ENCODE measurements around the gene TNFRSF1A.
A peak's percentile ranks its signal among the peaks of the same experiment; 100 is the strongest.

TNFRSF1A gene

DNA sequence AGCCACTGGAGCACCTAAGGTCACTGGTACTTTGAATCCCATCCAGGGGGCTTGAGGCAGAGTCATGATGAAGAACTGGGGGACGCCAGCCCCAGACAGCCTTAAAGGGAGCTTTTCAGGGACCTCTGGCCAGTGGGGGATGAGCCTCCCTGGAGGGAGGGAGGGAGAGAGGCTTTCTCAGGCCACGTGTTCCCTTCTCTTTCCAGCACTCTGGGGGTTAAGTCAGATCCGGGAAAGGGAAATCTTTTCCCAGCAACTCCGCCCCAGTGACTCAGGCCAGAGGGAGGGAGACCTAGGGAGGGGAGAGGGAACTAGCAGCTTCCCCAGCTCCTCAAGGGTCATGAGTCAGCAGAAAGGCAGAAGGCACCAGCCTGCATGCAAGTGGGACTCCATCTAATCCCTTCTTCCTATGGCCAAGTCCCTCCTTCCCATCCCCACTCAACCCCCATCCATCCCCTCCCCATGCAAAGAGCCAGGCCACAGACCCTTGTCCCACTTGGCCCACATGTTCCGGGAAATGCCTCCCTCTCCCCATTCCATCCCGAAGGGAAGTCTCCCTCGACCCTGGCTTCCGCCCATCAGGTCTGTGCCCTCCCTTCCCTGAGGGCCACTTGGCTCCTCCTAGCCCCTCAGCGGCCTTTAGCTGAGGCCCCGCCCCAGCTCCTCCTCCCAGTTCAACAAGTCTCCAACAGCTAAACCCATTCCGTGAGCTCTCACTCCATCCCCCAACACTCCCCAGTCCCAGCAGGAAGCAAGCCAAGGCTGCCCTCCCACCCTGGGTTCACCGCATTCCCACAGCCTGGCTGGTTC is 5.6 kb downstream of the TNFRSF1A start:
- TF ChIP-seq, protein P1, sequence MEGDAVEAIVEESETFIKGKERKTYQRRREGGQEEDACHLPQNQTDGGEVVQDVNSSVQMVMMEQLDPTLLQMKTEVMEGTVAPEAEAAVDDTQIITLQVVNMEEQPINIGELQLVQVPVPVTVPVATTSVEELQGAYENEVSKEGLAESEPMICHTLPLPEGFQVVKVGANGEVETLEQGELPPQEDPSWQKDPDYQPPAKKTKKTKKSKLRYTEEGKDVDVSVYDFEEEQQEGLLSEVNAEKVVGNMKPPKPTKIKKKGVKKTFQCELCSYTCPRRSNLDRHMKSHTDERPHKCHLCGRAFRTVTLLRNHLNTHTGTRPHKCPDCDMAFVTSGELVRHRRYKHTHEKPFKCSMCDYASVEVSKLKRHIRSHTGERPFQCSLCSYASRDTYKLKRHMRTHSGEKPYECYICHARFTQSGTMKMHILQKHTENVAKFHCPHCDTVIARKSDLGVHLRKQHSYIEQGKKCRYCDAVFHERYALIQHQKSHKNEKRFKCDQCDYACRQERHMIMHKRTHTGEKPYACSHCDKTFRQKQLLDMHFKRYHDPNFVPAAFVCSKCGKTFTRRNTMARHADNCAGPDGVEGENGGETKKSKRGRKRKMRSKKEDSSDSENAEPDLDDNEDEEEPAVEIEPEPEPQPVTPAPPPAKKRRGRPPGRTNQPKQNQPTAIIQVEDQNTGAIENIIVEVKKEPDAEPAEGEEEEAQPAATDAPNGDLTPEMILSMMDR (IDR thresholded peaks at IDR 0.05) = no peak
- Histone ChIP-seq H3K27ac (peak overlapping the region; percentile 94 to 98), H3K4me3 (peak overlapping the region; percentile 86)
- peak; percentile 98 for DNase-seq (ENCODE audit: low spot score)

DNA sequence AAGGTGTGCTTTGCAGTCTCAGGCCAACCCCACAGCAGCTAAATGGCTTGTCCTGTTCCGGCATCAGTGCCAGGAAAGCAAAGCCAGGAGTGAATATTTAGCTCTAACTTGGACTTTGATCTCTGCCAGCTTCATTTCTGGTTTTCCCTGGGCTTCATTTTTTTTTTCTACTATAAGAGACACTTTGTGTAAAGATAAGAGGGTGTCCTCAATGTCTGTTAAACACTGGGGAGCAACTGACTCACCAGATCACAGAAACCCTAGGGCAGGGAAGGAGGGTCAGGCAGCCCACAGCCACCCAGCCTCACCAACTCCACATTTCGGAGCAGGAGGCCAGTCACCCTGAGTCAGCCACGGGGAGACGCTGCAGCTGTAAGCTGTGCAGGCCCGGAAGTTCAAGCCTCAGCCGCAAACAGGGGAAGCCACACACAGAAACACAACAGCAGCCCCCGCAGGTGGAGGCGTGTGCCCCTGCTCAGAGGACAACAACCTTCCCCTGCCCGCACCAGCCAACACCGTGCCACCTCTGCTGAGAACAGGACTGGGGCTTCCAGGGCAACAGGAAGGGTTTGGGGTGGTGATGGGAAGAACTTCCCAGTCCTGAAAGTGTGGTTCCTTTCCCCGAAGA is 6.3 kb downstream of the TNFRSF1A start:
- peak overlapping the region; percentile 86 for H3K4me3 ChIP-seq
- DNase-seq (ENCODE audit: low spot score) = peak; percentile 91
- H3K27ac ChIP-seq = peak overlapping the region; percentile 94 to 98
- TF ChIP-seq, protein P1 (IDR thresholded peaks at IDR 0.05) = peak; percentile 28

DNA sequence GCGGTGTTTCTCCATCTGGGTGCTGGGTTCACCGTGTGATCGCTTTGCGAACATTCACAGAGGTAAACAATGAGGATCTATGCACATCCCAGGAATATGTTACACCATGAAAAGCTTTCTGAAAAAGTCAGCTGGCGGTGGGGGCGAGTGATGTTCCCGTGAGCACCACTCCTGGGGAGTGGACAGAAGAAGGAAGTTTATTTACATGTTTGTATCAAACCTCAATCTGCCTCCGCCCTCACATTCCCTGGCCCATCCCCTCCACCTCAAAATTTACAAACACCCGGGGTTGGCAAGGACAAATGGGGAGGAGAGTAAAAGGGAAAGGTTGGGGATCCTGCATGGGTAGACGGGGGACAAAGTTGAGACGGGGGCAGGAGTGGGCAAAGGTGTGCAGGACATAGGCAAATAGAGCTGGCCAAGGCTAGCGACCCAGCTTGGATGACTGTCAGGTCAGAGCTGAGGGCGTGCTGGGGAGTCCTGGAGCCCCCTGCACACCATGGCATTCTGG is 6.9 kb downstream of the TNFRSF1A start:
- no peak for DNase-seq (ENCODE audit: low spot score)
- peak overlapping the region; percentile 86 for H3K4me3 ChIP-seq
- peak overlapping the region; percentile 94 to 98 for H3K27ac ChIP-seq
- TF ChIP-seq, protein P1 (IDR thresholded peaks at IDR 0.05) = no peak

DNA sequence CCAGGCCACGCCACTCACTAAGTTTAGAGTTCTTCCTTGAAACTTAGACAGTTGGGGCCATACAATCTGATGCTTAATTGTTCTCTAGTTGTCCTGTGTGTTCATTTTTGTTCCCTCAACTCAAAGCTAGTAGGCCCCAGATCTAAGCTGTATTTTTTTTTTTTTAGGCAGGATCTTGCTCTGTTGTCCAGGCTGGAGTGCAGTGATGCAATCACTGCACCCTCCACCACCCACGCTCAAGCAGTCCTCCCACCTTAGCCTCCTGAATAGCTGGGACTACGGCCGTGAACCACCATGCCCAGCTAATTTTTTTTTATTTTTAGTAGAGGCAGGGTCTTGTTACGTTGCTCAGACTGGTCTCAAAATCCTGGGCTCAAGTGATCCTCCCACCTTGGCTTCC is 7.5 kb downstream of the TNFRSF1A start:
- Histone ChIP-seq H3K4me3 (peak overlapping the region; percentile 86), H3K27ac (peak overlapping the region; percentile 94 to 98)
- TF ChIP-seq, protein P1 (IDR thresholded peaks at IDR 0.05) = no peak
- no peak for DNase-seq (ENCODE audit: low spot score)

DNA sequence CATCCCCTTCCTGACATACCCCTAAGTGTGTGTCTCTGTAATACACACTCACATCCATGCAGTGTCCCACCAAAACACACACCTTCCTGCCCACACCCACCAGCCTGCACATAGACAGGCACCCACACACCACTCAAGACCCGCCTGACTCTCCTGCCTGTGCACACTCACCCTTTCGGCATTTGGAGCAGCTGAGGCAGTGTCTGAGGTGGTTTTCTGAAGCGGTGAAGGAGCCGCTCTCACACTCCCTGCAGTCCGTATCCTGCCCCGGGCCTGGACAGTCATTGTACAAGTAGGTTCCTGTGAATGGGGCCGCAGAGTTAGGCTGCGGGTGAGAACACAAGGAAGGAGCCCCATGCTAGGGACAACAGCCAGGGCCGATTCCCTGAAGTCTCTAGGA is 8.3 kb downstream of the TNFRSF1A start:
- TF ChIP-seq, protein P1 (IDR thresholded peaks at IDR 0.05) = no peak
- H3K27ac ChIP-seq = peak overlapping the region in 1 of 2 donors; percentile 98
- no peak for DNase-seq (ENCODE audit: low spot score)
- no peak overlapping the region for H3K4me3 ChIP-seq

DNA sequence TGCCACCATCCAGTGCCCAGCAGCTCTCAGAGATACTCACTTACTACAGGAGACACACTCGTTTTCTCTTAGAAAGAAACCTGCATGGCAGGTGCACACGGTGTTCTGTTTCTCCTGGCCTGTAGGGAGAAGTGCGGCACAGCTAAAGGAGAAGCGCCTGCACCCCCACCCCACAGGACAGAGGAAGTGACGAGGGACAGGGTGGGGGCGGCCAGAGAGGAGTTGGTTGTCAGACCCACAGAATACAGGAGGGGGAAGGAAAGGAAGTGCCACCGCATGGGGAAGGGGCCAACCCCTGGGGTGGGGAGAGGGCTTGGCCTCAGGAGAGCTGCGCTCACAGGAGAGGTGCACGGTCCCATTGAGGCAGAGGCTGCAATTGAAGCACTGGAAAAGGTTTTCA is 8.8 kb downstream of the TNFRSF1A start:
- TF ChIP-seq, protein P1 (IDR thresholded peaks at IDR 0.05) = no peak
- no peak for DNase-seq (ENCODE audit: low spot score)
- H3K27ac ChIP-seq = peak overlapping the region in 1 of 2 donors; percentile 98
- H3K4me3 ChIP-seq = no peak overlapping the region
